Activated CD4-positive, alpha-beta T cell treated with anti-CD3 and anti-CD28 coated beads, Interleukin-2, amount 50 U/mL, for 24 hours (primary cell): Measurements from ENCODE around the gene TGFBR3L.
"Not testable (repeated sequence)": the region's sequence is repeated elsewhere in the genome, so short reads cannot be mapped to it uniquely, and the experiment has no call there.

Experiments
- DNase-seq, 2 donors: peaks; one replicate each; pipeline ENCODE4 v3.0.0-alpha.2; 2020; ENCODE audit warnings: low read depth in 1 of 2, low spot score in 1 of 2

The TGFBR3L gene

DNA sequence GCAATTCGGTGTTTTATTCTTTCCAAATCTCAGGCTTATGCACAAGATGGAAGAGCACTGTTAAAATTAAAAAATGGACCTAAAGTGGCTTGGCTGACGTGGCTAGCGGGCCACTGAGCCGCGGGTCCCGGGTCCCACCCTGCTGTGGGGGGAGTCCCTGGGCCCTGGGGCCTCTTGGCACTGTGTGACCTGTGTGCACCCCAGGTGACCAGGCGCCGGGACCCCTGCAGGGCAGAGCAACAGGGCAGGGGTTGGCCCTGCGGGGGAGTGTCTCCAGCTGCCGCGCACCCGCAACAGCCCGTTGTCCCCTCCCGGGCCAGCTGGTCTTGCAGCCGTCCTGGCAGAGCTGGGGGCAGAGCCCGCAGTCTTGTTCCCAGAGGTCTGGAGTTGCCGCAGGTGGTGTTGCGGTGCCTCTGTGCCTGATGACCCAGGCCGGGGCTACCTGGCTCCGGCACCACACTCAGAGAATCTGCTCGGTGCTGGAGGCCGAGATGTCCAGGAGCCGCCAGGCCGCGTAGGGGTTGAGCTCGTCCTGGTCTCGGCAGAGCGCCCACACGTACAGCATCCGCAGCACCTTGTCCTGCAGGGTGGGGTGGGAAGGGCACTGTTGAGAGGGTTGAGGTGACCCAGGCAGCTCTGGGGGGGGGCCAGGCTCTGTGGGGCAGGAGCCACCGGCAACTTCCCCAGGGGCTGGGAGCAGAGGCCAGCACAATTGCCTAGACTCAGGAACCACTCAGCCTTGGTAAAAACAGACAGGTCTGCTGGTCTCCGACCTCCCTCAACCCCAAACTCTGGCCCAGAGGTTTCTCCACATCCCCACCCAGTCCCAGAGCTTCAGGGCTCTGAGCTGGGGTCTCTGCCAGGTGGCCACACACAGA is 12.3 kb downstream of the TGFBR3L start:
- DNase-seq, result no peak

DNA sequence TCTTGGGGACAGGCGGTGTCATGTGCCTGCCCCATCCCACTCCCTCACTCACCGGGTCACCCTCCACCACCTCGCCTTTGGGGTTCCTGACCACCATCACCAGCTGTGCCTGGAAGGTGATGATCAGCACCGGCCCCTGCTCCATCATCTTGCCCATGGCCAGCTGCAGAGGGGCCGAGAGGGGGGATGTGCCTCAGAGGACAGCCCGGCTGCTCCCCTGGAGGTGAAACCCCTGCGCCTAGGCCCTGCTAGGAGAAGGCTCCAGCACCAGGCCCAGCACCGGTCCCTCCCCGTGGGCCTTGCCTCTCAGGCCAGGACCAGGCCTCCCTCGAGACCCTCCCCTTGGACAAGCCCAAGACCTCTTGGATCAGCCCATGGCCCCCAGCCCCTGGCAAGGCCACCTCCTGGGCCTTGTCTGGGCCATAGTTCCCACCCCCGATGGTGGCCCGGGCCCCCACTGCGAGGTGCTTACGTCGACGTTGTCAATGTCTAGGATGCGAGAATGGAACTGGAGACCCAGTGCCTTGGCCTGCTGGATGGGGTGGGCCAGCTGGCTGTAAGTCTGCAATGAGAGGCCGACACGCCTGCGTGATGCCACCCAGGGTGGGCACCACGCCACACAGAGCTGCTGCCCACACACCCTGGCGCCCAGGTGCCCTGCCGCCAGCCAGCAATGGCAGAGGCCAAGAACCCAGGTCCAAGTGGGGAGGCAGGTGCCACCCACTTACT is 13.1 kb downstream of the TGFBR3L start:
- no peak for DNase-seq

DNA sequence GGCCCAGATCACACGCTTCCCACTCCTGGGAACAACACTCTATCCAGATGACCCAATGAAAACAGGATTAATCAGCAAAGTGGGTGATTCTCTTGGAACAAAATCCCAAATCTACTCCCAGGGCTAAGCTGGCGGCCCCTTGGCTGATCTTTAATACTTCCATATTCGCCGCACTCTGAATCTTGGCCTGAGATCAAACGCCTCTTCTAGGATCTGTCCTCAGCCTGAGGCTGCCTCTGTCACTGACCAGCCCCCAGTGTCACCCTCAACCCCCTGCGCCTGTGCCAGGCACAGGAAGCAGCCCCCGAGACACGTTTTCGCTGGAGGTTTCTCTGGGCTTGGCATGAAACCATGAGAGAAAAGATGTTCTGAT is 13.7 kb downstream of the TGFBR3L start:
- no peak for DNase-seq

DNA sequence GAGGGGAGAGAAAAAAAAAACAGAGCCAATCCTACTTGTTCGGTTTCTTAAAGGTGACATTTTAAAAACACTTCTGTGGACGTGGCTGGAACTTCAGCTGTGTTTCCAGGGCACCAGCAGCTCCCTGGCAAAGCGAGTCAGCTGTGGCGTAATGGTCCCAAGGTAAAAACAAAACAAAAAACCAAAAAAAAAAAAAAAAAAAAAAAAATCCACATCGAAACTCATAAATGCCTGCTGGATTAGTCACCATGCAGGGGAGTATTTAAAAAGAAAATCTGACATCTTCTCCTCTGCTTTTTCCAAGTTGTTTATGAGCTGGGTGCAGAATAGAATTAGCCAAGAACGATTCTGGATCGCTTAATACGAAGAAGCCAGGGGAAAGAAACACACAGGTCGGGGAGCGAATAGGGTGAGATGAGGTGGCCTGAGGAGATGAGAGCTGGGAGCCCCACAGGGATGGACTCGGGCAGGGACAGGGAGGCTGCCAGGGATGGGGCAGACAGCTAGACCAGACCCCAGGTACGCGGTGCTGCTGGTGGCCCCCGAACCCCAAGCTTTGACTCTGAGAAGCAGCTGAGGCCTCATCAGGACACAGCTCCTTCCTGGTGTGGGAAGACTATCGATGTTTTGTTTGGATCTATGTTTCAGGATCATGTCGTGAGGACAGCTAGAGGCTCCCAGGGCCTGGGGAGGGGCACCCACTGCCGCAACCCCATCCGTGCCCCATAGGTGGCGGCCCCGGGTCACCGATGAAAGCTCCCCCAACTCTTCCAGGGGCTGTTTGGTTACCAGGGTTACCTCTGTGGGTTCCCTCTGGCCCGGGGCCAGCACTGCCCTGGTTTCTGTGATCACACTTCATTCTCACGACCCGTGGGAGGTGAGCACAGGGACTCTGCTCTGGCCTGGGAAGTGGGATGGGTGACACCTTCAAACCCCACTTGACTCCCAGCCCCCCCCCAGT is 14.4 kb downstream of the TGFBR3L start:
- DNase-seq, result peak in 1 of 2 donors; percentile 33

DNA sequence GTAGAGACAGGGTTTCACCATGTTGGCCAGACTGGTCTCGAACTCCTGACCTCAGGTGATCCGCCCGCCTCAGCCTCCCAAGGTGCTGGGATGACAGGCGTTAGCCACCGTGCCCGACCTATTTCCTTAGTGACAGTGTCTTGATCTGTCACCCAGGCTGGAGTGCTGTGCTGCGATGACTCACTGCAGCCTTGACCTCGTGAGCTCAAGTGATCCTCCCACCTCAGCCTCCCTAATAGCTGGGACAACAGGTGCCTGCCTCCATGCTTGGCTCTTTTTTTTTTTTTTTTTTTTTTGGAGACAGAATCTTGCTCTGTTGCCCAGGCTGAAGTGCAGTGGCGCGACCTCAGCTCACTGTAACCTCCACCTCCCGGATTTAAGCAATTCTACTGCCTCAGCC is 15.4 kb downstream of the TGFBR3L start:
- DNase-seq, result not testable (repeated sequence)

DNA sequence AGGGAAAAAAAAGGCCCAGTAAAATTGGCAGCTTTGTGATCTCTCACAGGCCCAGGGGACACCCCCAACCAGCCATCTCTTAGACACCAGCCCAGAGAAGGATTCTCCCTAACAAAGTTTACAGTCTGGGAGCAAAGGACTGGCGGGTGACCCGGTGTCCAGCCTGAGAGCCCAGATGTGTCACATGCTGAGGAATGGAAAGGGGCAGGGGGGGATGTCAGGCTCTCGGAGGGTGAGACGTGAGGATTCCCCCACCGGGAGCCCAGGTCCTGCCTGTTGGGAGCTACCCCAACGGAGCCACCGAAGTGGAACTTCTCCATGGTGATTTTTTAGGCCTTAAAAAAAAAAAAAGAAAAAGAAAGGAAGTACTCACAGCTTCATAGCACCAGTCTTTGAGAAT is 16.1 kb downstream of the TGFBR3L start:
- DNase-seq, result no peak

DNA sequence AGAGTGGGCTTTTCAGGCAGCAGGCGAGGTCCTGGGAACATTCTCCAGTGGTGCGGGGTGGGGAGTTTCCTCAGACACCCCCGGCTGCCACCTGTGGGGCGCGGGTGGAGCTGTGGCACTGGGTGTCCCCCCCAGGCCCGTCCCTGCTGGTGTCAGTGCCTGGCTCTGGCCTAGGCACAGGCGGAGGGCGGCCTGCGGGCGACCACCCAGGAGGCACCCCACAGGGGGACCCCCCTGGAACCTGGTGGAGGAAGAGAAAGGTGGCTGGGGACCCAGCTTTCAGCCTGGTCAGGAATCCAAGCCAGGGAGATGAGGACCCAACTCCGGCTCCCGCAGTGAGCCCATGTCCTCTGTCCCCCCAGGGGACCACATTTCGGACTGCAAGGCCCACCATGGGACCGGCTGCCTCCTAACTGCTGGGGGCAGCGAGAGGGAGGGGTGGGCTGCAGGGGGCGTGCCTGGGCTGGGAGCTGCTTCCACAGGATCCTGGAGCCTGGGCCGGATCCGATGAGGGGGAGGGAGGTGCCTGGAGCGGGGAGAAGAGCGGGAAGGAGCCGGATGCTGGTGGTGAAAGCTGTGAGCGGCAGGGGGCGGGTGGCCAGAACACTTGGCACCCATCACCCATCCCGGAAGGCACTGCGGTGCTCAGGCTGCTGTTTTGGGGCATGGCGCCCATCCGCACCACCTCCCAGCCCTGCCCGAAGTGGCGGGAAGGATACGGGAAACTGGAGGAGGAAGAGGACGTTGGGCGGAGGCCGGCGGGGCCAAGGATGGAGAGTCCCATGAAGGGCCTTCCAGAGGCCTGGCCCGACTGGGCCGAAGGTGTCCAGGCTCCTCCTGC is 16.8 kb downstream of the TGFBR3L start:
- DNase-seq, result no peak

DNA sequence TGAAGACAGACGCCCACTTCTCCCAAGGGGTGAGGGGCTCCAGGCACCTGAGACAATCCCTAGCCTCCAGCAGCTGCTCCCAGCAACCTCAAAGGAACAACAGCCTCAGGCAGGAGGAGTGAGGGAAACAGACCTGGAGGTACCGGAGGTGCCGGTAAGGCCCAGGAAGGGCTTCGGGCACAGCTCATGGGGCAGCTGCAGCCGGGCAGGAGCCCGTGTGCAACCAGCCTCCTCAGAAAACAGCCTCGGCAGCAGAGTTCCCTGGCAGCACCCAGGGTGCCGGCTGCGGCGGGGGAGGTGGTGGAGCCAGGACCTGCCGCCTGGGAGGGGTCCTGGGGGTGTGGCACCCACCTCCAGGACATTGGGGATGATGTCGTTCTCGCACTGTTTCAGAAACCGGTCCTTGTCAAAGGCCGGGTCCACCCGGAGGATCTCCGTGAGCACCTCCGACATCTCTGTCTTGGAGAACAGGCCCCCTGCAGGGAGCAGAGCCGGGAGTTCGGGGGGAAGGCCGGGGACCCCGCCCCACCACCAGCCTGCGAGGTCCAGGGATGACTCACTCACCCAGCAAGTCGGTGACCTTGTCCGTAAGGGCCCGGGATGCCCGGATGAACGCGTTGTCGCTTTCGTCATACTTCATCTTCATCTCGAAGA is 17.8 kb downstream of the TGFBR3L start:
- DNase-seq, result no peak

DNA sequence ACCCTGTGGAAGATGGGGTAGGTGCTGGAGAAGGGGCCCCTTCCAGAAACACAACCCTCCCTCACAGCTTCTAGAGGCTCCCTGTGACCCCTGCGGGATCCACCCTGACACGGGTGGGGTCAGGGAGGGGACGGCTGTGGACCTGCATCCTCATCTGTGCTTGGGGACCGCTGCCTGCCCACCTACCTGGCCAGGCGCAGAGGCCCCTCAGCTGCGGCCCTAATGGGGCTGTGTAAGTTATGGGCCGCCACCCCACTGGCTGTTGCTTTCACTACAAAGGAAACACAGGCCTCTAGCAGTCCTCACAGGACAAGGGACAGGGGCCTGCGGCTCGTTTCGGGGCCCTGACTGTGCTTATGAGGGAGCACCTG is 18.3 kb downstream of the TGFBR3L start:
- DNase-seq, result no peak

DNA sequence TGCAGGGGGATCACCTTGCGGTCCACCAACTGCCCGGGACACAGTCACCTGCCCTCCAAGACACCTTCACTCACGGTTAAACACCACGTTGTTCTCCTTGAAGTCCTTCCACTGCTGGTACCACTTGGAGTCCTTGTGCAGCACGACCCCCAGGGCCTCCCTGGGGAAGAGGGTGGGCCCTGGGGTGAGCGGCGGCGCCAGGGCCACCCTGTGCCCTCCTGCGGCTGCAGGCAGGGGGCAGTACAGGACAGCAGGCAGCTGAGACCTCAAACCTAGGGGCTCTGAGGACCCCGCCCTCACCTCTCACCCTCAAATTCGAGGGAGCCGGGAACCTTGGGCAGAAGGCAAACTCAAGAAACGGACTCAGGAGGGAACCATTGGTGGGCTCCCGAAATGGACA is 18.8 kb downstream of the TGFBR3L start:
- no peak for DNase-seq

DNA sequence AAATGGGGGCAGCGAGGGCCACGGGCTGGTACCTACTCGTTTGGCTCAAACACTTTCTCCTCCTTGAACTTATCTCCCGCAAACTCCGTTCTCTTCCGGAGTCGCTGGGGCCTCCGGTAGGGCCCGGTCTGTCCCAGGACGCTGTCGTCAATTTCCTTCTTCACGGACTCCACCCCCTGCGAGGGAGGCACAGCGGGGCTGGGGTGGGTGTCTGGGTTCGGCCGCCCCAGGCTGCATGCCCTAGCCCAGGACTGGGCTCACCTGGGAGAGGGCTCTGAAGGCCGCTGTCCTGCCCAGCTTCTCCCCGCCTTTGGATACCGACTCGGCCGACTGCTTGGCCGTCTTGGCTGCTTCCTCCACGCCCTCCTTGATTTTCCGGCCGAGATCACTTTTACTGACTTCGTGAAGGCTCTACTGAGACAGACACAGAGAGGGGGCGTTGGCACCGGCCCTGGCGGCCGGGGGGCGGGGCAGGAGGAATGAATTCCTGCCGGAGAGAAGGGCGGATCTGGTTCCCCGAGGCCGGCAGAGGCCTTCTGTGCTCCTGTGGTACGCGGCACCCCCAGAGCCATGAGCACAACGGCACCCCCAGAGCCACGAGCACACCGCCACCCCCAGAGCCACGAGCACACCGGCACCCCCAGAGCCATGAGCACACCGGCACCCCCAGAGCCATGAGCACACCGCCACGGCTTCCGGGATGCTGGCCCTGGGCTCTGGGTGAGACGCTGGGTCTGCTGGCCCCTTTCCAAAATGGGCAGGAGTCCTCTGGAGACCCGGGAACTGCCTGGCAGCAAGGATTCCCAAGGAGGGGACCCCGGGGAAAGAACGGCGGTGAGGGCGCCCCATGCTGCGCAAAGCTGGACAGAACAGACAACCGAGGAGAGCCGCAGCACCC is 19.4 kb downstream of the TGFBR3L start:
- DNase-seq, result no peak

DNA sequence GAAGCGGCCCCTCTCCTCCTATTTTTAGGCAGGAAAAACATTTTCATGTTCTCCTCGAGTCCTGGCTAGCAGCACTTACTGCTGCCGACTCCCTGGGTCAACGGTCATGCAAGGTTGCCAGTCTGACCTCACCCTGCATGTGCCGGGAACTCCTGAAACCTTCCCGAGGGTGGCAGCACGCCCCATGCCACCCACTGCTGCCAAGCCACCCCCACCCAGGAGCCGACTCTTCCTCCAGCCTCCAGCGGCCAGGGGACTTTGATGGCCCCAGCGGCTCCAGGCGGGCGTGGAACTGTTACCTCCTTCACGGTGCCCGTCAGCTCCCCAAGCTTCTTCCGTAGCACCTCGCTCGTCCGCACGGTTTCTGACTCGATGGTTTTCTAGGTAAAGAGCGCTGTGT is 20.1 kb downstream of the TGFBR3L start:
- DNase-seq, result no peak

DNA sequence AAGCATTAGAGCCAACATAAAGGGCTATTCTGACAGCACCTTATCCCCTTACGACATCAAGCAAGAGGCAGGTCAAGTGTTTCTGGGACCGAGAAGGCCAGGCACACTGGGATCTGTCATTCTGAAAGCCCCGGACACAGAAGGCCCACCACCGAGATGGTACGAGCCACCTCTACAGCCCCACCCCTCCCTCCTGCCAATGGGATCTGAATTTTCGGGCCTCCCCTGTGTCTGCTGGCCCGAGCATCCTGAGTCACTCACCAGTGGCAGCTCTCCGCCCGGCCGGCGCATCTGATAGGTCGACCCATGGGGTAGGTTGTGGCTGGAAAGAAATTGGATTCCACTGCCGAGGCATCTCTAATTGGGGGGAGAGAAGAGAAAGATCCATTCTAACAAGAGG is 26.2 kb downstream of the TGFBR3L start:
- DNase-seq, result no peak

DNA sequence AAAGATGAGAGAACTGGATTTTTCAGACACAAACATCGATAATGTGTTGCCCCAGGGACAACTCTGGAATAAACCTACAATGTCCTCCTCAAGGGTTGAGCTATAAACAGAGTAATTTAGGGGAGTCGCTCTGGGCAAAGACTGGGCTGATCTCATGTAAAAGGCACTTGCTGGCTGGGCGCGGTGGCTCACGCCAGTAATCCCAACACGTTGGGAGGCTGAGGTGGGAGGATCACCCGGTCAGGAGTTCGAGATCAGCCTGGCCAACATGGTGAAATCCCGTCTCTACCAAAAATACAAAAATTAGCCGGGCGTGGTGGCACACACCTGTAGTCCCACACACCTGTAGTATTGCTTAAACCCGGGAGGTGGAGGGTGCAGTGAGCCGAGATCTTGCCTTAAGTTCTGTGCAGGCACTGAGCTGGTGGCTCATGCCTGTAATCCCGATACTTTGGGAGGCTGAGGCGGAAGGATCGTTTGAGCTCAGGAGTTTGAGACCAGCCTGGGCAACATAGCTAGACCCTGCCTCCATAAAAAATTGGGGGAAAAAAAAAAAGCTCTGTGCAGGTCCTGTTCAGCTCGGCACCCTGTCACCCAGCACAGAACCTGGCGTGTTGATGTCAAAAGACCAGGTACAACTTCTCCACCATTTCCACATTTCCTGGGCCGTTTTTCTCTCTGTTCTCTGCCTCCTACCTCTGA is 27.4 kb downstream of the TGFBR3L start:
- DNase-seq, result no peak

DNA sequence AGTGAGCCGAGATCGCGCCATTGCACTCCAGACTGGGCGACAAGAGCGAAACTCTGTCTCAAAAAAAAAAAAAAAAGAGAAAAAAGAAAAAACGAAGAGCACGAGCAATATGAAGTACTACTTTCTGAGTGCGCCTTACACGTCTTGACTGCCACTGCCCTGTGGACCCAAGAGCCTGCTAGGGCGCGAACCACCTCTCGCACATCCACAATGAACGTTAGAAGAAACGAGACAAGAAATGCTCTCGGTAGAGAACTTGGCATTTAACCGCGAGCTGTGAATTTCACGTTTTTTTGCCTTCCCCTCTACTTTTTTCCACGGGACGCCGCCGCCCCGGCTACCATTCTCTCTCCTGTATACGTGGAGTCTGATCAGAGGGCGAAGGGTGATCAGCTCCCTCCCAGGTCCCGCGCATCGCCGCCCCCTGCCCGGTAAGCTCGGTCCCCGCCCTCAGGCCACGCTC is 28.4 kb downstream of the TGFBR3L start:
- no peak for DNase-seq

DNA sequence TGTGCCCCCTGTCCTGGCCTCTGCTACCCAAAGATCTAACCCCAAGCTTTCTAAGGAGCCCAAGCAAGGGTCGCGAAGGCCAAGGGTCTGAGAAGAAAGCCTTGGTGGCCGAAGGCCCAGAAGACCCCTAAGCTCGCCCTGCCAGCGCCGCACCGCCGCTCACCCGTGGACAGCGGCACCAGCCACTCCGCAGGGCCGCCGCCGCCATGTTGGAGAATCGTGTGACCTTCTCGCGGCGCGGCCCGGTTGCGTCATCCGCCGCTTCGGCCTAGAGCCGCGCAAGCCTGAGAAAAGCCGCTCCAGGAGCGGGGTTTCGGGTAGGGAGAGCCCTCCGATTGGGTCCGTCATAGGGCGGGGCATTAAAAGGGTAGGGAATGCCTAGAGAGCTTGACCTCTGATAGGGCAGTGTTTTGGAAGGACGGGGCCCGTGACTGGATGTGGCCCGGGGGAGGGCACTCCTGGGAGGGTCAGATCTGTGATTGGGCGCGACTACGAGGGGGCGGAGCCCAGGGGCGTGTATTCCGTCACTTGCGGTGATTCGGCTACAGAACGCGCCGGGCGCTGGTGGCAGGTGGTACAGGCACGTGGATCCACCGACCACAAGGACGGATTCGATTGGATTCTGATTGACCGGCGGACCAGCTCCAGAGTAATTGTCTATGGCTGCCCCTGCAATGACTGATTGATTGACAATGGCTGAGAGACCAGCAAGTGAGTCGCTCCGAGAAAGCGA is 29.0 kb downstream of the TGFBR3L start, which contains the start of gene TIMM44:
Gene TIMM44, minus strand, starts transcription at position 223 of the 733 bp plus-strand sequence. Its CDS starts 15 bp downstream, at position 208.
- DNase-seq, result peak; percentile 95 to 100

DNA sequence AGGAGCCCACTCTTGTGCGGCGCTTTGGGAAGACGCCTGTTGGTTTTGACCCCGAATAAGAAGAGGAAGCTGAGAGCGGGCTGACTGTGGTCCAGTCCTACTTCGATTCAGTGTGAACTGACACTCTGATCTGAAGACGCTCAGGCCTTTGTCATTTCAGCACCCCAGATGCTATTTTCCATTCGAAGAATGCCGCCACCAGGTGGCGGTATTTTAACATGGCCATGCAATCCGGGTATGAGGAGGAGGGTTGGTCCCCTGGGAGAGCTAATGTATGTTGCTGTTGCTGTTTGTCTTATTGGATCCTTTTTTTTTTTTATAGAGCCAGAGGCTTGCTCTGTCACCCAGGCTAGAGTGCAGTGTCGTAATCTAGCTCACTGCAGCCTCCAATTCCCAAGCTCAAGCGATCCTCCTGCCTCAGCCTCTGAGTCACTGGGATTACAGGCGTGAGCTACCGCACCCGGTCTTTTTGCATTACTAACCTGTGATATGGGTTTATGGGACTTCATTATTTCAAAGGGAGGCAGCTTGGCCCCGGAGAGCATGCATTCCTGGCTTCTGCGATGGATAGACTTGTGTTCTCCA is 29.6 kb downstream of the TGFBR3L start:
- DNase-seq, result peak; percentile 81 to 83
